HCT116 (cell line): ENCODE results near the gene LHCGR. TPM values are rescaled to one million over a fixed set of nuclear protein-coding genes. Genes with fewer than 3 reads are reported as not detected.

Experiments
- ATAC-seq: fragments of 200-7000 bp; cut with Tn5 transposase; 2 replicates; pipeline ENCODE4 v1.9.1; 2020; ENCODE audit warnings: mild to moderate bottlenecking, moderate library complexity
- BruUV-seq: library from RNA; stranded (reverse); fragments of 400-500 nt; replicated peaks from 2 replicates; lab custom pipeline; 2021; lab: Mats Ljungman, UMichigan
- CTCF ChIA-PET: fragments of 300-600 bp; sonication (Branson Sonifier 250); formaldehyde crosslinking; loops from one replicate; lab custom pipeline; 2021; ENCODE audit warnings: antibody characterized with exemption; lab: Charles Lee
- POLR2A ChIA-PET: fragments of 300-600, 350-600 bp; sonication (Branson Sonifier 250); formaldehyde crosslinking; loops from one replicate; lab custom pipeline; 2021; ENCODE audit warnings: antibody characterized with exemption; lab: Charles Lee
- RAD21 ChIA-PET, 2 experiments: fragments of 300-600 bp; sonication (Branson Sonifier 250); formaldehyde crosslinking; loops; one replicate each; lab custom pipeline; 2023; ENCODE audit warnings: low total read pairs in 2 of 2; ENCODE audit not compliant: uncharacterized antibody in 2 of 2, unreplicated experiment in 2 of 2, low non-redundant PET in 1 of 2; lab: Charles Lee
- DNase-seq: peaks from one replicate; pipeline ENCODE4 v3.0.0-alpha.2; 2010; ENCODE audit warnings: low read depth, low spot score
- H2AFZ ChIP-seq: fragments of 200-600 bp; shearing (Covaris generic), sonication (generic); 2 replicates; pipeline ENCODE4 v1.6.1; 2017; ENCODE audit warnings: low read depth, mixed run types, mixed read lengths, antibody characterized with exemption, low read length; ENCODE audit not compliant: poor library complexity, severe bottlenecking
- H3K27ac ChIP-seq: 2 replicates; pipeline ENCODE4 v1.5.1; 2012; ENCODE audit warnings: low read depth, low read length
- H3K27me3 ChIP-seq: fragments of 200-600 bp; sonication (generic); 2 replicates; pipeline ENCODE4 v1.6.1; 2016; ENCODE audit warnings: mixed run types, low read length, mixed read lengths; ENCODE audit not compliant: insufficient read depth
- H3K36me3 ChIP-seq, 2 experiments: fragments of 200-500 bp in 1 of 2; fragments of 200-600 bp in 1 of 2; sonication (Bioruptor generic) in 1 of 2; sonication (generic) in 1 of 2; 2 replicates each; pipeline versions ENCODE4 v1.5.1 to v1.6.1; 2014 to 2016; ENCODE audit warnings: low read length in 2 of 2, inconsistent platforms in 1 of 2, mixed read lengths in 1 of 2, mixed run types in 1 of 2; ENCODE audit not compliant: insufficient read depth in 2 of 2, control insufficient read depth in 1 of 2
- H3K4me1 ChIP-seq, 2 experiments: fragments of 200-600 bp in 1 of 2; sonication (generic) in 1 of 2; 2 replicates each; pipeline versions ENCODE4 v1.5.1 to v1.6.1; 2012 to 2017; ENCODE audit warnings: low read length in 2 of 2, inconsistent platforms in 1 of 2, mild to moderate bottlenecking in 1 of 2, mixed read lengths in 1 of 2, mixed run types in 1 of 2, moderate library complexity in 1 of 2; ENCODE audit not compliant: insufficient read depth in 2 of 2, control insufficient read depth in 1 of 2
- H3K4me2 ChIP-seq: fragments of 200-600 bp; sonication (generic); 2 replicates; pipeline ENCODE4 v1.6.1; 2017; ENCODE audit warnings: mixed run types, low read length, mixed read lengths
- H3K4me3 ChIP-seq, 2 experiments: fragments of 200-600 bp in 1 of 2; sonication (generic) in 1 of 2; replicated peaks in 1 of 2; 2 replicates each; pipeline ENCODE4 v1.5.1; 2011 to 2016; ENCODE audit warnings: low read length in 2 of 2, control low read depth in 1 of 2, low read depth in 1 of 2, mild to moderate bottlenecking in 1 of 2, mixed read lengths in 1 of 2, mixed run types in 1 of 2
- H3K79me2 ChIP-seq: fragments of 200-600 bp; sonication (generic); 2 replicates; pipeline ENCODE4 v1.6.1; 2017; ENCODE audit warnings: mild to moderate bottlenecking, mixed run types, low read length, moderate library complexity, mixed read lengths; ENCODE audit not compliant: insufficient read depth
- H3K9ac ChIP-seq: fragments of 200-600 bp; sonication (generic); 2 replicates; pipeline ENCODE4 v1.6.1; 2016; ENCODE audit warnings: low read length, mixed read lengths
- H3K9me2 ChIP-seq: fragments of 200-600 bp; sonication (generic), shearing (Covaris generic); 2 replicates; pipeline ENCODE4 v1.6.1; 2017; ENCODE audit warnings: mixed run types, mild to moderate bottlenecking, moderate library complexity; ENCODE audit not compliant: insufficient read depth
- H3K9me3 ChIP-seq, 2 experiments: fragments of 200-500 bp in 1 of 2; fragments of 200-600 bp in 1 of 2; sonication (Bioruptor generic) in 1 of 2; sonication (generic) in 1 of 2; 2 replicates each; pipeline ENCODE4 v1.6.1; 2014 to 2017; ENCODE audit warnings: low read length in 2 of 2, mixed read lengths in 2 of 2, inconsistent platforms in 1 of 2, low read depth in 1 of 2, mild to moderate bottlenecking in 1 of 2, mixed run types in 1 of 2, moderate library complexity in 1 of 2; ENCODE audit not compliant: control insufficient read depth in 1 of 2, insufficient read depth in 1 of 2
- H4K20me1 ChIP-seq: fragments of 200-600 bp; sonication (generic), shearing (Covaris generic); 2 replicates; pipeline ENCODE4 v1.6.1; 2017; ENCODE audit warnings: mixed run types, mild to moderate bottlenecking, moderate library complexity; ENCODE audit not compliant: insufficient read depth
- EGR1 ChIP-seq: IDR thresholded peaks from 2 replicates; pipeline ENCODE4 v1.6.1; 2012; ENCODE audit warnings: low read depth
- EZH2 ChIP-seq: fragments of 200-600 bp; sonication (generic); IDR thresholded peaks from 2 replicates; pipeline ENCODE4 v1.6.1; 2017; ENCODE audit warnings: antibody characterized with exemption, mixed run types
- EZH2phosphoT487 ChIP-seq: fragments of 200-600 bp; IDR thresholded peaks from 2 replicates; pipeline ENCODE4 v1.6.1; 2018; ENCODE audit warnings: antibody characterized with exemption, borderline replicate concordance
- FOSL1 ChIP-seq: IDR thresholded peaks from 2 replicates; pipeline ENCODE4 v1.6.1; 2012; ENCODE audit warnings: low read depth
- JUND ChIP-seq: IDR thresholded peaks from 2 replicates; pipeline ENCODE4 v1.6.1; 2012
- POLR2A ChIP-seq: IDR thresholded peaks from 2 replicates; pipeline ENCODE4 v1.7.0; 2011; ENCODE audit warnings: borderline replicate concordance; ENCODE audit not compliant: insufficient read depth, insufficient read length; ENCODE audit errors: extremely low read depth
- POLR2AphosphoS5 ChIP-seq: IDR thresholded peaks from 2 replicates; pipeline ENCODE4 v1.6.1; 2011; ENCODE audit warnings: mild to moderate bottlenecking, low read depth, low read length, moderate library complexity
- RAD21 ChIP-seq: IDR thresholded peaks from 2 replicates; pipeline ENCODE4 v1.6.1; 2012; ENCODE audit warnings: low read depth, mild to moderate bottlenecking
- SIN3A ChIP-seq: IDR thresholded peaks from 2 replicates; pipeline ENCODE4 v1.6.1; 2012; ENCODE audit warnings: low read depth
- SP1 ChIP-seq: IDR thresholded peaks from 2 replicates; pipeline ENCODE4 v1.6.1; 2012; ENCODE audit warnings: low read depth
- SRF ChIP-seq: IDR thresholded peaks from 2 replicates; pipeline ENCODE4 v1.6.1; 2012; ENCODE audit warnings: low read depth
- YY1 ChIP-seq: IDR thresholded peaks from 2 replicates; pipeline ENCODE4 v1.6.1; 2011; ENCODE audit warnings: low read length, low read depth, moderate library complexity, mild to moderate bottlenecking; ENCODE audit not compliant: insufficient replicate concordance; ENCODE audit errors: extremely low read depth
- ZFX ChIP-seq: fragments of 450-650 bp; IDR thresholded peaks from 2 replicates; pipeline ENCODE4 v1.6.1; 2017
- ZNF274 ChIP-seq: fragments of 200-500 bp; sonication (Bioruptor generic); IDR thresholded peaks from 2 replicates; pipeline ENCODE4 v1.6.1; 2014; ENCODE audit warnings: mild to moderate bottlenecking, low read depth, low read length, inconsistent platforms
- intact Hi-C: fragments of 100-400 bp; cut with micrococcal nuclease; formaldehyde crosslinking; loops from 2 replicates; pipeline ENCODE4 v1.10.0; 2022
- total RNA-seq: library from RNA; stranded (reverse); gene quantifications from one replicate; pipeline ENCODE4 v1.2.1, GENCODE V29; 2021; ENCODE audit not compliant: unreplicated experiment
- TF ChIP-seq, protein P1 (sequence below): IDR thresholded peaks from 2 replicates; pipeline ENCODE4 v1.6.1; 2012
- TF ChIP-seq, protein P2 (sequence below): IDR thresholded peaks from 2 replicates; pipeline ENCODE4 v1.6.1; 2012
- TF ChIP-seq, protein P3 (sequence below): IDR thresholded peaks from 2 replicates; pipeline ENCODE4 v1.6.1; 2011; ENCODE audit warnings: mild to moderate bottlenecking, low read length, moderate library complexity; ENCODE audit not compliant: insufficient replicate concordance; ENCODE audit errors: extremely low read depth
- TF ChIP-seq, protein P4 (sequence below), 3 experiments: fragments of 200-600 bp in 1 of 3; sonication (generic) in 1 of 3; IDR thresholded peaks in 2 of 3; conservative IDR thresholded peaks in 1 of 3; 2 replicates each; pipeline ENCODE4 v1.5.1; 2012 to 2017; ENCODE audit warnings: low read depth in 2 of 3, low read length in 2 of 3, antibody characterized with exemption in 1 of 3, borderline replicate concordance in 1 of 3, control low read depth in 1 of 3, mild to moderate bottlenecking in 1 of 3, mixed read lengths in 1 of 3, mixed run types in 1 of 3, moderate library complexity in 1 of 3; ENCODE audit not compliant: insufficient read depth in 1 of 3
- TF ChIP-seq, protein P5 (sequence below): IDR thresholded peaks from 2 replicates; pipeline ENCODE4 v1.6.1; 2012; ENCODE audit warnings: low read depth

LHCGR gene
- total RNA-seq, 1 experiment from 2014 or later, result not detected

DNA sequence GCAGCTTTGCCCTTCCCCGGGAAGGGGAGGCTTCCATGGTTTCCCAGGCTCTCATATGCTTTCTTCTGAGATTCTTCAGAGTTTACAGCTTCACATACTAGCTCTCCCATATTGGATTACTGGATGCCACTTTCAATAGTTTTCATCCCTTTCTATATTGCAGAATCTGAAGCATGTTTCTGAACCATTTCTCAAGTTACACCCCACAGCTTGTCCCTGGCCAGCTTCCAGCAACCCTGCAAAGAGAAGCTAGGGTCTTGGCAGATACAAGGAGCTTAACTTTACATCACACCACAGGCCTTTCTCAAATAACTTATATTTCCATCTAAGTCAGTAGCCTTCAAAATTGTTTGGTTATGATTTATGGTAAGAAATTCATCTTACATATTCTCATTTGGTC, 39.6 kb downstream of the LHCGR start:
- CTCF ChIA-PET, result no interaction called here
- POLR2A ChIA-PET, result no interaction called here
- Histone ChIP-seq H3K4me1 (no peaks in the 10 kb centered on the region), H3K4me3 (no peak overlapping the region), H4K20me1 (no peaks in the 10 kb centered on the region), H3K4me2 (no peak overlapping the region), H2AFZ (no peak overlapping the region), H3K36me3 (no peaks in the 10 kb centered on the region), H3K9me3 (no peaks in the 10 kb centered on the region), H3K79me2 (no peaks in the 10 kb centered on the region), H3K27ac (no peak overlapping the region), H3K9me2 (no peaks in the 10 kb centered on the region), H3K9ac (no peak overlapping the region), H3K27me3 (peaks cover 37% of the 10 kb centered on the region)
- intact Hi-C loops, result no loop called here
- DNase-seq (no peak), ATAC-seq (no peak)
- no TSS peak for BruUV-seq
- TF ChIP-seq, protein P1, sequence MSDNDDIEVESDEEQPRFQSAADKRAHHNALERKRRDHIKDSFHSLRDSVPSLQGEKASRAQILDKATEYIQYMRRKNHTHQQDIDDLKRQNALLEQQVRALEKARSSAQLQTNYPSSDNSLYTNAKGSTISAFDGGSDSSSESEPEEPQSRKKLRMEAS, result no peak
- TF ChIP-seq EZH2phosphoT487 (no peak), ZFX (no peak), POLR2AphosphoS5 (no peak), RAD21 (no peak), SP1 (no peak), SRF (no peak), EGR1 (no peak), POLR2A (no peak), JUND (no peak), YY1 (no peak), FOSL1 (no peak), EZH2 (no peak), SIN3A (no peak), ZNF274 (no peak)
- TF ChIP-seq, protein P2, sequence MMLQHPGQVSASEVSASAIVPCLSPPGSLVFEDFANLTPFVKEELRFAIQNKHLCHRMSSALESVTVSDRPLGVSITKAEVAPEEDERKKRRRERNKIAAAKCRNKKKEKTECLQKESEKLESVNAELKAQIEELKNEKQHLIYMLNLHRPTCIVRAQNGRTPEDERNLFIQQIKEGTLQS, result no peak
- TF ChIP-seq, protein P3, sequence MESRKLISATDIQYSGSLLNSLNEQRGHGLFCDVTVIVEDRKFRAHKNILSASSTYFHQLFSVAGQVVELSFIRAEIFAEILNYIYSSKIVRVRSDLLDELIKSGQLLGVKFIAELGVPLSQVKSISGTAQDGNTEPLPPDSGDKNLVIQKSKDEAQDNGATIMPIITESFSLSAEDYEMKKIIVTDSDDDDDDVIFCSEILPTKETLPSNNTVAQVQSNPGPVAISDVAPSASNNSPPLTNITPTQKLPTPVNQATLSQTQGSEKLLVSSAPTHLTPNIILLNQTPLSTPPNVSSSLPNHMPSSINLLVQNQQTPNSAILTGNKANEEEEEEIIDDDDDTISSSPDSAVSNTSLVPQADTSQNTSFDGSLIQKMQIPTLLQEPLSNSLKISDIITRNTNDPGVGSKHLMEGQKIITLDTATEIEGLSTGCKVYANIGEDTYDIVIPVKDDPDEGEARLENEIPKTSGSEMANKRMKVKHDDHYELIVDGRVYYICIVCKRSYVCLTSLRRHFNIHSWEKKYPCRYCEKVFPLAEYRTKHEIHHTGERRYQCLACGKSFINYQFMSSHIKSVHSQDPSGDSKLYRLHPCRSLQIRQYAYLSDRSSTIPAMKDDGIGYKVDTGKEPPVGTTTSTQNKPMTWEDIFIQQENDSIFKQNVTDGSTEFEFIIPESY, result no peak
- TF ChIP-seq, protein P4, sequence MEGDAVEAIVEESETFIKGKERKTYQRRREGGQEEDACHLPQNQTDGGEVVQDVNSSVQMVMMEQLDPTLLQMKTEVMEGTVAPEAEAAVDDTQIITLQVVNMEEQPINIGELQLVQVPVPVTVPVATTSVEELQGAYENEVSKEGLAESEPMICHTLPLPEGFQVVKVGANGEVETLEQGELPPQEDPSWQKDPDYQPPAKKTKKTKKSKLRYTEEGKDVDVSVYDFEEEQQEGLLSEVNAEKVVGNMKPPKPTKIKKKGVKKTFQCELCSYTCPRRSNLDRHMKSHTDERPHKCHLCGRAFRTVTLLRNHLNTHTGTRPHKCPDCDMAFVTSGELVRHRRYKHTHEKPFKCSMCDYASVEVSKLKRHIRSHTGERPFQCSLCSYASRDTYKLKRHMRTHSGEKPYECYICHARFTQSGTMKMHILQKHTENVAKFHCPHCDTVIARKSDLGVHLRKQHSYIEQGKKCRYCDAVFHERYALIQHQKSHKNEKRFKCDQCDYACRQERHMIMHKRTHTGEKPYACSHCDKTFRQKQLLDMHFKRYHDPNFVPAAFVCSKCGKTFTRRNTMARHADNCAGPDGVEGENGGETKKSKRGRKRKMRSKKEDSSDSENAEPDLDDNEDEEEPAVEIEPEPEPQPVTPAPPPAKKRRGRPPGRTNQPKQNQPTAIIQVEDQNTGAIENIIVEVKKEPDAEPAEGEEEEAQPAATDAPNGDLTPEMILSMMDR (IDR thresholded peaks at IDR 0.05 in 2 of 3, conservative IDR thresholded peaks at IDR 0.05 in 1 of 3; ENCODE audit: borderline replicate concordance in 1 of 3, insufficient read depth in 1 of 3, low read depth in 2 of 3, low read length in 2 of 3), result no peak
- TF ChIP-seq, protein P5, sequence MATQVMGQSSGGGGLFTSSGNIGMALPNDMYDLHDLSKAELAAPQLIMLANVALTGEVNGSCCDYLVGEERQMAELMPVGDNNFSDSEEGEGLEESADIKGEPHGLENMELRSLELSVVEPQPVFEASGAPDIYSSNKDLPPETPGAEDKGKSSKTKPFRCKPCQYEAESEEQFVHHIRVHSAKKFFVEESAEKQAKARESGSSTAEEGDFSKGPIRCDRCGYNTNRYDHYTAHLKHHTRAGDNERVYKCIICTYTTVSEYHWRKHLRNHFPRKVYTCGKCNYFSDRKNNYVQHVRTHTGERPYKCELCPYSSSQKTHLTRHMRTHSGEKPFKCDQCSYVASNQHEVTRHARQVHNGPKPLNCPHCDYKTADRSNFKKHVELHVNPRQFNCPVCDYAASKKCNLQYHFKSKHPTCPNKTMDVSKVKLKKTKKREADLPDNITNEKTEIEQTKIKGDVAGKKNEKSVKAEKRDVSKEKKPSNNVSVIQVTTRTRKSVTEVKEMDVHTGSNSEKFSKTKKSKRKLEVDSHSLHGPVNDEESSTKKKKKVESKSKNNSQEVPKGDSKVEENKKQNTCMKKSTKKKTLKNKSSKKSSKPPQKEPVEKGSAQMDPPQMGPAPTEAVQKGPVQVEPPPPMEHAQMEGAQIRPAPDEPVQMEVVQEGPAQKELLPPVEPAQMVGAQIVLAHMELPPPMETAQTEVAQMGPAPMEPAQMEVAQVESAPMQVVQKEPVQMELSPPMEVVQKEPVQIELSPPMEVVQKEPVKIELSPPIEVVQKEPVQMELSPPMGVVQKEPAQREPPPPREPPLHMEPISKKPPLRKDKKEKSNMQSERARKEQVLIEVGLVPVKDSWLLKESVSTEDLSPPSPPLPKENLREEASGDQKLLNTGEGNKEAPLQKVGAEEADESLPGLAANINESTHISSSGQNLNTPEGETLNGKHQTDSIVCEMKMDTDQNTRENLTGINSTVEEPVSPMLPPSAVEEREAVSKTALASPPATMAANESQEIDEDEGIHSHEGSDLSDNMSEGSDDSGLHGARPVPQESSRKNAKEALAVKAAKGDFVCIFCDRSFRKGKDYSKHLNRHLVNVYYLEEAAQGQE, result no peak
- RAD21 ChIA-PET, result no interaction called here
